LNCaP clone FGC (cell line): ENCODE results near the gene SOHLH1.

Source experiments
- DNase-seq: peaks from one replicate; pipeline ENCODE4 v3.0.0-alpha.2; 2011; ENCODE audit warnings: low read depth
- H3K4me3 ChIP-seq: 2 replicates; pipeline ENCODE4 v1.5.1; 2011; ENCODE audit warnings: mild to moderate bottlenecking, low read depth, low read length, control low read depth
- TF ChIP-seq, protein P1 (sequence below): IDR thresholded peaks from 2 replicates; pipeline ENCODE4 v1.5.1; 2012; ENCODE audit warnings: mild to moderate bottlenecking; ENCODE audit not compliant: control insufficient read depth, insufficient read depth; ENCODE audit errors: extremely low read depth

The SOHLH1 gene

DNA sequence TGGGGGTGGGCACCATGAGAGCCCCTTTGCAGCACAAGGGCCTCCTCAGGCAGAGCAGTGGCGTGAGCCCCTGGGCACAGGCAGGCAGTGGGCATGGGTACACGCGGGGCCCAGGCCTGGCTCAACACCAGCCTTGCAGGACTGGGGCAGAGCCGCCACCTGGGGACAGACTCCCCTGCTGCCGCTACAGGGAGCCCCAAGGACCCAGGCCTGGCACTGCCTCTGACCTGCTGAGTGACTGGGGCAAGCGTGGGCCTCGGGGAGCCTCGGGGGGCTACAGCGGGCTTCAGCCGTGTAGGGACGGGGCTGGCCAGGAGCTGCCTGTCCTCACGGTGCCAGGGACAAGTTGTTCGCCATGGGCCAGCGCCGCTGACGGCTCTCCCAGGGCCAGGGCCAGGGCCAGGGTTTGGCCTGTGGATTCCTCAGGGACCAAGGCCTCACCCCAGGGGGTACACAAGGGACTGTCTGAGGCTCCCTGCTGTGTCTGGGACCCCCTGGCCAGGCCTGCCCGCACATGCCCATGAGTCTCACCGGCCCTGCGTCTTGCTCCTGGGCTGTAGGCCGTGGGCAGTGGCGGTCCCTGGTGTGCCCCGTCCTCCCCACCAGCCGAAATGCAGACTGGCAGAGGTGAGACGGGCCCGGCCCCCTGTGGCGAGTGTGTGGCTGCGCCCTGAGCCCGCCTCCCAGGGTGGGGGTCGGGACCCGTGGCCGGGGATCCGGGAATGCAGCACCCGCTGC, 45.2 kb upstream of the SOHLH1 start:
- TF ChIP-seq, protein P1, sequence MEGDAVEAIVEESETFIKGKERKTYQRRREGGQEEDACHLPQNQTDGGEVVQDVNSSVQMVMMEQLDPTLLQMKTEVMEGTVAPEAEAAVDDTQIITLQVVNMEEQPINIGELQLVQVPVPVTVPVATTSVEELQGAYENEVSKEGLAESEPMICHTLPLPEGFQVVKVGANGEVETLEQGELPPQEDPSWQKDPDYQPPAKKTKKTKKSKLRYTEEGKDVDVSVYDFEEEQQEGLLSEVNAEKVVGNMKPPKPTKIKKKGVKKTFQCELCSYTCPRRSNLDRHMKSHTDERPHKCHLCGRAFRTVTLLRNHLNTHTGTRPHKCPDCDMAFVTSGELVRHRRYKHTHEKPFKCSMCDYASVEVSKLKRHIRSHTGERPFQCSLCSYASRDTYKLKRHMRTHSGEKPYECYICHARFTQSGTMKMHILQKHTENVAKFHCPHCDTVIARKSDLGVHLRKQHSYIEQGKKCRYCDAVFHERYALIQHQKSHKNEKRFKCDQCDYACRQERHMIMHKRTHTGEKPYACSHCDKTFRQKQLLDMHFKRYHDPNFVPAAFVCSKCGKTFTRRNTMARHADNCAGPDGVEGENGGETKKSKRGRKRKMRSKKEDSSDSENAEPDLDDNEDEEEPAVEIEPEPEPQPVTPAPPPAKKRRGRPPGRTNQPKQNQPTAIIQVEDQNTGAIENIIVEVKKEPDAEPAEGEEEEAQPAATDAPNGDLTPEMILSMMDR = no peak
- no peak overlapping the region for H3K4me3 ChIP-seq
- no peak for DNase-seq

DNA sequence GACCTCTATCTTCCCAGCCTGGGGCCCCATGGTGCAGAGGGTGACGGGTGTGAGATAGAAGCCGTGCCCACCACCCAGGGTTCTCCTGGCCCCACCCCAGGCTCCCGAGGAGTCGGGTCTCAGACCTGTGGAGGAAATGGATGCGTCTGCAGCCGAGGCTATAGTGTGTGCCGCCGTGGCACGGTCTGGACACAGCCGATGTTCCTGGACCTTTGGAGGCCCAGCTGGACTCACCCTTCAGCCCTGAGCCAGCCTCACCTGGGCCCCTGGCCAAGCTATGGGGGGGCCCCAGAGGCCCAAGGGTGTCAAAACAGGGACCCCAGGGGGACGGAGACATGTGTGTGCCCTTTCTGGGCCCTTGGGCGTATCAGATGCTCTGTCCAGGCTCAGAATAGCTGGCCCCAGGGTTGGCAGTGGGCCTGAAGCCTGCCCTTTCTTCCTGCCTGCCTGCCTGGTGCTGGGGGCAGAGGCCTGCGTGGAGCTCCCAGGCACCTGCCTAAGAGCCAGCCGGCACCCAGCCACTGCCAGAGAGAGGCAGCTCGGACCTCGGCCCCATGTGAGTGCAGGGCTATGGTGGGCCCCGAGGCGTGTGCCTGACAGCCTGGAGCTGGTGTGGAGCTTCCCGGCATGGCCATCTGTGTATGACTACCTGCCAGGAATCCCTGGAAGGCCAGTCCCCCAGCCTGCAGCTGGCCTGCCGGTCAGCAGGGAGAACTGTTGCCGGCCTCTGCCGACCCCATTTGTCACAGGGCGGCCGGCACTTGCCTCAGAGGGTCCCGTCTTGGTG, 44.5 kb upstream of the SOHLH1 start:
- TF ChIP-seq, protein P1 = no peak
- no peak overlapping the region for H3K4me3 ChIP-seq
- no peak for DNase-seq

DNA sequence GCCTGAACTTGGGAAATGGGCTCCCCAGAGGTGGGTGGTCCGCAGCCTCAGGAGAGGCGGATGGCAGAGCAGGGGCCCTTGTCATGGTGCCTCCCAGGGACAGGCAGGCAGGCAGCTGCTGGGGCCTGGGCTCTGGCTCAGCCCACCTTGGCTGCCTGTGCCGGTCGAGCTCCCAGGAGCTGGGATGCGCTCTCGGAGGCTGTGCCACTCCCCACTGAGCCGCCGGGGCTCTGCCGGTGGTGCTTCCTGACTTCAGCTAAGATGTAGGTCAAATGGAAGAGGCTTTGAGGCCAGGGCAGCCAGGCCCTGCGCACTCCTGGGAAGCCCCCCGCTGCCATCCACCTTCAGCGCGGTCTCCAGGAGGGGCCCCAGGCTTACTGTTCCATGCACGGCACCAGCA, 43.7 kb upstream of the SOHLH1 start:
- no peak overlapping the region for H3K4me3 ChIP-seq
- TF ChIP-seq, protein P1 = no peak
- DNase-seq = no peak

DNA sequence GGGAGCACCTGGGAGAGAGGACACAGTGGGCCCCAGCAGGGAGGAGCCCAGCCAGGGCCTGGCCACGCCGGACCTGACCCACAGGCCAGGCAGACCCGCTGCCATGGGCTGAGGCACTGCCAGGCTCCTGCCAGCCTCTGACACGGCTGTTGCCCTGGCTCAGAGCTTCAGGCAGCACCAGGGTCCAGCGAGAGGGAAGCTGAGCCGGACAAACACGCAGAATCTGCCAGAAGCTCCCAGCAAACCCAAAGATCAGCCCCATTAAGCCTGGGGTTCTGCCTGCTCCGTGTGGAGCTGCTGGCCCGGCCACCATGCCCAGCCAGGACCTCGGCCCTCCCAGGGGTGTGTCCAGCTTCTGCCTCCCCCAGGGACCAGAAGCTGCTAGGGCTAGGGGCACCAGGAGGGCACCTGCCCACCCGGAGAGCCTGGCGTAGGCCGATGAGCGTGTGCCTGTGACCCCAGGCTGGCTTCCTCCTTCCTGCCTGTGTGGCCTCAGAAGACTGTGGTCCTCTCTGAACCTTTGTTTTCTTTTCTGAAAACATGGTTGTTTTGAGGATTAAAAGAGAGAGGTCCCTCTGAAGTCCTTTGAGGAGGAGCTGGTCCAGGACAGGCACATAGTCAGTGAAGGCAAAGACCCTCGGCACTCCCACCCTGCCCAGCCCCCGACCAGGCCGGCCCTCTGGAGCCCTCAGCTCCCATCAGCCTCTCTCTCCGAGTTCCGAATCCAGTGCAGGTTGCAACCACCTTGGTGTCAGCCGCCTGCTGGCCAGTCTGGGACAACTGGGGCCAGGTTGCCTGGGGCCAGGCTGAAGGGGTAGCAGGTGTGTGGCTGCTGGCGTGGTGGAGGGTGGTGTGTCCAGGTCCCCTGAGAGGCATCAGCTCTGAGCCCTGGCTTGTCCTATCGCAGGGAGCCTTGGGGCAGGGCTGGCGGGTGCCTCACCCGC, 42.3 kb upstream of the SOHLH1 start:
- TF ChIP-seq, protein P1 = no peak
- no peak overlapping the region for H3K4me3 ChIP-seq
- no peak for DNase-seq

DNA sequence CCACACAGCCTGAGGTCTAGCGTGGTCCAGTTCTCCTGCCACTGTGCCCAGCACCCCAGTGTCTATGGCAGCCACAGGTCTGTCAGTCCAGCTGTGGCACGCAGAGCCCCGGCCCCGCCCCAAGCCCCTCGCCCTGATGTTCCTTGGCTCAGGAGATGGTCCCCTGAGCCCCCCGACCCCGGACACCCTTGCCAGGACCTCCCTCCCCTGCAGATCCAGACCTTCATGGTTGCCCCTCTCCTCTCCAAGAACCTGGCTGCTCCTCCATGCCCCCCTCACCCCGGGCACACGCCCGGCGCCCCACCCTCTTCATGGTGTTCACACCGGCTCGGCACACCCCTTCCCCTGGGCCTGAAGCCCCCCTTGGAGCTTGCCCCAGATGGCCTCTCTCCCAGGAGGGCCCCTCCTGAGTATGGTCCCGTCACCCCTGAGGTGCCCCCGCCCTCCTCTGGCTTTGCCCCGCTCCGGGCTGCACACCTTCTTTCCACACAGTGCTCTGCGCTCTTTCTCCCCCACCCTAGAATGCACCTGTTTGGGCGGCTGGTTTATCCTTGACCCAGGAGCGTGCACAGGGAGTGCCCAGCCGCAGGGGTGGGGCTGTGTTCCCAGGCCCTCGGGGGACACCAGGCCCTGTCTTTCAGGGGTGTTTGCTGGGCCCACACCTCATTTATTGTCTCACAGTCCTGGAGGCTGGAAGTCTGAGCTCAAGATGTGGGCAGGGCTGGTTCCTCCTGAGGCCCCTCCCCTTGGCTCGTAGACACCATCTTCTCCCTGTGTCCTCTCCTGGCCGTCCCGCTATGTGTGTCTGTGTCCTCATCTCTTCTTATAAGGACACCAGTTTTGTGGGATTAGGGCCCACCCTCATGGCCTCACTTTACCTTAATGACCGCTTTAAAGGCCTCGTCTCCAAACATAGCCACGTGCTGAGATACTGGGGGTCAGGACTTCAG, 40.3 kb upstream of the SOHLH1 start:
- TF ChIP-seq, protein P1 = no peak
- H3K4me3 ChIP-seq = no peak overlapping the region
- DNase-seq = no peak
